DOHH2 (cell line): ENCODE data around the gene GIMAP8.
"Not testable (repeated sequence)": the region's sequence is repeated elsewhere in the genome, so short reads cannot be mapped to it uniquely, and the experiment has no call there.

Source experiments
- H3F3A ChIP-seq: fragments of 200-600 bp; sonication (generic), shearing (Covaris generic); 2 replicates; pipeline ENCODE4 v1.6.0; 2016; ENCODE audit warnings: antibody characterized with exemption, mild to moderate bottlenecking; ENCODE audit not compliant: control insufficient read depth, insufficient read depth
- H3K27ac ChIP-seq: fragments of 200-600 bp; sonication (generic); 2 replicates; pipeline ENCODE4 v1.5.1; 2014; ENCODE audit warnings: low read depth, mild to moderate bottlenecking, low read length, moderate library complexity
- H3K27me3 ChIP-seq: fragments of 200-600 bp; sonication (generic); 2 replicates; pipeline ENCODE4 v1.6.1; 2014; ENCODE audit warnings: mild to moderate bottlenecking, low read length, mixed read lengths; ENCODE audit not compliant: control insufficient read depth
- H3K36me3 ChIP-seq: fragments of 200-600 bp; sonication (generic); 2 replicates; pipeline ENCODE4 v1.6.1; 2014; ENCODE audit warnings: mild to moderate bottlenecking, low read length, moderate library complexity, mixed read lengths; ENCODE audit not compliant: control insufficient read depth
- H3K4me1 ChIP-seq: fragments of 200-600 bp; sonication (generic); 2 replicates; pipeline ENCODE4 v1.6.1; 2014; ENCODE audit warnings: mild to moderate bottlenecking, low read length, mixed read lengths; ENCODE audit not compliant: control insufficient read depth
- H3K4me2 ChIP-seq: fragments of 200-600 bp; sonication (generic); 2 replicates; pipeline ENCODE4 v1.6.0; 2014; ENCODE audit warnings: mild to moderate bottlenecking, low read length, moderate library complexity
- H3K4me3 ChIP-seq: fragments of 200-600 bp; sonication (generic); 2 replicates; pipeline ENCODE4 v1.5.1; 2014; ENCODE audit warnings: mild to moderate bottlenecking, low read length, mixed read lengths
- H3K79me2 ChIP-seq: fragments of 200-600 bp; sonication (generic); 2 replicates; pipeline ENCODE4 v1.6.1; 2014; ENCODE audit warnings: mild to moderate bottlenecking, low read length, mixed read lengths; ENCODE audit not compliant: control insufficient read depth
- H3K9me2 ChIP-seq: fragments of 200-600 bp; sonication (generic); replicated peaks from 2 replicates; pipeline ENCODE4 v1.6.1; 2014; ENCODE audit warnings: mild to moderate bottlenecking, low read length, mixed read lengths; ENCODE audit not compliant: control insufficient read depth
- H3K9me3 ChIP-seq: fragments of 200-600 bp; sonication (generic); 2 replicates; pipeline ENCODE4 v1.6.1; 2014; ENCODE audit warnings: antibody characterized with exemption, low read length, mixed read lengths; ENCODE audit not compliant: control insufficient read depth, insufficient read depth
- H4K20me1 ChIP-seq: fragments of 200-600 bp; sonication (generic); 2 replicates; pipeline ENCODE4 v1.6.0; 2014; ENCODE audit warnings: low read depth, mild to moderate bottlenecking, antibody characterized with exemption, low read length, moderate library complexity; ENCODE audit not compliant: control insufficient read depth, insufficient read depth
- EZH2phosphoT487 ChIP-seq: fragments of 200-600 bp; sonication (generic); IDR thresholded peaks from 2 replicates; pipeline ENCODE4 v1.6.1; 2017; ENCODE audit warnings: borderline replicate concordance, mild to moderate bottlenecking, antibody characterized with exemption, low read length, moderate library complexity, mixed read lengths
- TF ChIP-seq, protein P1 (sequence below): fragments of 200-600 bp; sonication (generic); IDR thresholded peaks from one replicate; pipeline ENCODE4 v1.5.1; 2014; ENCODE audit warnings: antibody characterized with exemption, mild to moderate bottlenecking, low read depth, low read length; ENCODE audit not compliant: poor library complexity, severe bottlenecking

Gene GIMAP8

DNA sequence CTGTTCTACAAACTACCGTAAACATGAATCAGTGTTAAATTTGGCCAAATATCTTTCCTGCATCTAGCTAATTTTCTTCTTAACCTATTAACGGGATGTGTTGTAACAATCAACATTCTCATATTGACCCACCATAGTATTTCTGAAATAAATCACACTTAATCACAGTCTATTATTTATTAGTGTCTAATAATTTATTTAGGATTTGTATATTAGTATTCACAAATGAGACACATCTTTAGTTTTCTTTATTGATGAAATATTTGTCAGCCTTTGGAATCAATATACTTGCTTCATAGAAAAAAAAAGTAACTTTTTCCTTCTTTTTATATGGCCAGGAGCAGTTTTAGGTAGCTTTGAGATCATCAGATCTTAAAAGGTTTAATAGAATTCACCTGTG is 68.9 kb downstream of the GIMAP8 start:
- no peaks in the 10 kb centered on the region for H3K9me3 ChIP-seq
- H3F3A ChIP-seq: no peaks in the 10 kb centered on the region
- H4K20me1 ChIP-seq: no peaks in the 10 kb centered on the region
- H3K27me3 ChIP-seq: peaks cover 24% of the 10 kb centered on the region
- H3K4me1 ChIP-seq: no peaks in the 10 kb centered on the region
- H3K4me2 ChIP-seq: no peak overlapping the region
- TF ChIP-seq, protein P1, sequence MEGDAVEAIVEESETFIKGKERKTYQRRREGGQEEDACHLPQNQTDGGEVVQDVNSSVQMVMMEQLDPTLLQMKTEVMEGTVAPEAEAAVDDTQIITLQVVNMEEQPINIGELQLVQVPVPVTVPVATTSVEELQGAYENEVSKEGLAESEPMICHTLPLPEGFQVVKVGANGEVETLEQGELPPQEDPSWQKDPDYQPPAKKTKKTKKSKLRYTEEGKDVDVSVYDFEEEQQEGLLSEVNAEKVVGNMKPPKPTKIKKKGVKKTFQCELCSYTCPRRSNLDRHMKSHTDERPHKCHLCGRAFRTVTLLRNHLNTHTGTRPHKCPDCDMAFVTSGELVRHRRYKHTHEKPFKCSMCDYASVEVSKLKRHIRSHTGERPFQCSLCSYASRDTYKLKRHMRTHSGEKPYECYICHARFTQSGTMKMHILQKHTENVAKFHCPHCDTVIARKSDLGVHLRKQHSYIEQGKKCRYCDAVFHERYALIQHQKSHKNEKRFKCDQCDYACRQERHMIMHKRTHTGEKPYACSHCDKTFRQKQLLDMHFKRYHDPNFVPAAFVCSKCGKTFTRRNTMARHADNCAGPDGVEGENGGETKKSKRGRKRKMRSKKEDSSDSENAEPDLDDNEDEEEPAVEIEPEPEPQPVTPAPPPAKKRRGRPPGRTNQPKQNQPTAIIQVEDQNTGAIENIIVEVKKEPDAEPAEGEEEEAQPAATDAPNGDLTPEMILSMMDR: no peak
- TF ChIP-seq EZH2phosphoT487: no peak
- no peaks in the 10 kb centered on the region for H3K9me2 ChIP-seq
- no peak overlapping the region for H3K4me3 ChIP-seq
- H3K79me2 ChIP-seq: no peaks in the 10 kb centered on the region
- no peaks in the 10 kb centered on the region for H3K36me3 ChIP-seq
- no peak overlapping the region for H3K27ac ChIP-seq

DNA sequence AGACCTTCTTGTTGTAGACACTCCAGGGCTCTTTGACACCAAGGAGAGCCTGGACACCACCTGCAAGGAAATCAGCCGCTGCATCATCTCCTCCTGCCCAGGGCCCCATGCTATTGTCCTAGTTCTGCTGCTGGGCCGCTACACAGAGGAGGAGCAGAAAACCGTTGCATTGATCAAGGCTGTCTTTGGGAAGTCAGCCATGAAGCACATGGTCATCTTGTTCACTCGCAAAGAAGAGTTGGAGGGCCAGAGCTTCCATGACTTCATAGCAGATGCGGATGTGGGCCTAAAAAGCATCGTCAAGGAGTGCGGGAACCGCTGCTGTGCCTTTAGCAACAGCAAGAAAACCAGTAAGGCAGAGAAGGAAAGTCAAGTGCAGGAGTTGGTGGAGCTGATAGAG is 69.7 kb downstream of the GIMAP8 start:
- Histone ChIP-seq H3F3A (no peaks in the 10 kb centered on the region), H3K4me3 (no peak overlapping the region), H3K27ac (no peak overlapping the region), H3K27me3 (peaks cover 16% of the 10 kb centered on the region), H3K9me2 (no peaks in the 10 kb centered on the region), H3K4me2 (no peak overlapping the region), H3K79me2 (no peaks in the 10 kb centered on the region), H3K9me3 (no peaks in the 10 kb centered on the region), H4K20me1 (no peaks in the 10 kb centered on the region), H3K4me1 (no peaks in the 10 kb centered on the region), H3K36me3 (no peaks in the 10 kb centered on the region)
- no peak for TF ChIP-seq EZH2phosphoT487
- TF ChIP-seq, protein P1: no peak

DNA sequence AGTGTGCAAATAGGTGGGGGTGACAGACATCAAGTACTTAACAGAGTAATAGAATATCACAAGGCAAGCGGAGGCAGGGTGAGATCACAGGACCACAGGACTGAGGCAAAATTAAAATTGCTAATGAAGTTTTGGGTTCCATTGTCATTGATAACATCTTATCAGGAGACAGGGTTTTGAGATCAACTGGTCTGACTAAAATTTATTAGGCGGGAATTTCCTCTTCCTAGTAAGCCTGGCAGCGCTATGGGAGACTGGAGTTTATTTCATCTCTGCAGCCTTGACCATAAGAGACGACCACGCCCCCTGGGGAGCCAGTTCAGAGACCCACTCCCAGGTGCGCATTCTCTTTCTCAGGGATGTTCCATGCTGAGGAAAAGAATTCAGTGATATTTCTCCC is 72.5 kb downstream of the GIMAP8 start:
- H3K4me1 ChIP-seq, H3F3A ChIP-seq, H3K4me3 ChIP-seq, H3K9me2 ChIP-seq, H3K79me2 ChIP-seq, H3K9me3 ChIP-seq, H3K27me3 ChIP-seq, H3K27ac ChIP-seq, H4K20me1 ChIP-seq, H3K4me2 ChIP-seq, H3K36me3 ChIP-seq: not testable (repeated sequence)

DNA sequence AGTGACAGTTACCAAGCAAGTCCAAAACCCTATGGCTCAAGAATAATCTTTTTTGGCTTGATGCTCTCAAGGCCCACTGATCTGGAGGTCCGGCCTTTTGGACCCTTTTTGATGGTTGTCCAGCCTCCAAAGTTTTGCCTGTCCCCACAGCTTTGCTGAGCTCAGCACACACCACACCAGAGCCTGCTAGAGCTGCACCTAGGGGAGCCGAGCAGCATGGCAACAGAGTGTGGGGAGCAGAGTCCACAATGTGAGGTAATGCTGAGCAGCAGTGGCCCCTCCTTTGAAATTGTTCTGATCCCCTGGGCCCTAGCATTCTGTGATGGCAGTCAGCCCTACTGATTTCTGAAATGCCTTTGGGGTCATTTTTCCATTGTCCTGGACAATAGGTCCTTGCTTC is 73.6 kb downstream of the GIMAP8 start:
- Histone ChIP-seq H3K9me2 (no peaks in the 10 kb centered on the region), H3K79me2 (no peaks in the 10 kb centered on the region), H3K4me3 (no peak overlapping the region), H3K9me3 (no peaks in the 10 kb centered on the region), H3F3A (no peaks in the 10 kb centered on the region), H3K4me2 (no peak overlapping the region), H3K27ac (no peak overlapping the region), H3K4me1 (no peaks in the 10 kb centered on the region), H4K20me1 (no peaks in the 10 kb centered on the region), H3K27me3 (no peaks in the 10 kb centered on the region), H3K36me3 (no peaks in the 10 kb centered on the region)
- TF ChIP-seq, protein P1: no peak
- no peak for TF ChIP-seq EZH2phosphoT487
